Measurements from ENCODE around the gene ADGRV1.

ADGRV1 gene

GRCh38 chr5:90558344-90559192 is at the start of gene ADGRV1:
ADGRV1 (plus strand) TSS chr5:90558797; CDS start chr5:90558896, 99 bp downstream.
- DNase-seq (ENCODE audit: low read depth in 2 of 2) = no peak

GRCh38 chr5:90510438-90510837 is 48.2 kb upstream of the ADGRV1 start:
- no peak for DNase-seq (ENCODE audit: low read depth in 2 of 2)

GRCh38 chr5:90514520-90514919 is 44.1 kb upstream of the ADGRV1 start:
- no peak for DNase-seq (ENCODE audit: low read depth in 2 of 2)

GRCh38 chr5:90518661-90519060 is 39.9 kb upstream of the ADGRV1 start:
- DNase-seq (ENCODE audit: low read depth in 2 of 2) = no peak

- DNase-seq (ENCODE audit: low read depth in 2 of 2) = no peak
Observed at GRCh38 chr5:90519081-90519480, 39.5 kb upstream of the ADGRV1 start.

- DNase-seq (ENCODE audit: low read depth in 2 of 2) = no peak
Observed at GRCh38 chr5:90528601-90529193, 29.9 kb upstream of the ADGRV1 start.

GRCh38 chr5:90529194-90529938 is 29.2 kb upstream of the ADGRV1 start, which contains the start of gene LYSMD3:
LYSMD3 (minus strand) TSS chr5:90529584; CDS start chr5:90525289, 4,295 bp downstream.
- peak; percentile 93 for DNase-seq (ENCODE audit: low read depth in 2 of 2)

- DNase-seq (ENCODE audit: low read depth in 2 of 2) = peak; percentile 27 to 34
Observed at GRCh38 chr5:90529939-90530677, 28.5 kb upstream of the ADGRV1 start.

- DNase-seq (ENCODE audit: low read depth in 2 of 2) = no peak
Observed at GRCh38 chr5:90530736-90531487, 27.7 kb upstream of the ADGRV1 start.

- no peak for DNase-seq (ENCODE audit: low read depth in 2 of 2)
Observed at GRCh38 chr5:90533794-90534193, 24.8 kb upstream of the ADGRV1 start.

GRCh38 chr5:90534922-90535321 is 23.7 kb upstream of the ADGRV1 start:
- no peak for DNase-seq (ENCODE audit: low read depth in 2 of 2)

- no peak for DNase-seq (ENCODE audit: low read depth in 2 of 2)
Observed at GRCh38 chr5:90542827-90543519, 15.6 kb upstream of the ADGRV1 start.

GRCh38 chr5:90545511-90545910 is 13.1 kb upstream of the ADGRV1 start:
- no peak for DNase-seq (ENCODE audit: low read depth in 2 of 2)

GRCh38 chr5:90546216-90546837 is 12.3 kb upstream of the ADGRV1 start:
- no peak for DNase-seq (ENCODE audit: low read depth in 2 of 2)

GRCh38 chr5:90547072-90547536 is 11.5 kb upstream of the ADGRV1 start:
- DNase-seq (ENCODE audit: low read depth in 2 of 2) = no peak

GRCh38 chr5:90548069-90548593 is 10.5 kb upstream of the ADGRV1 start:
- no peak for DNase-seq (ENCODE audit: low read depth in 2 of 2)

- no peak for DNase-seq (ENCODE audit: low read depth in 2 of 2)
Observed at GRCh38 chr5:90549223-90549622, 9.4 kb upstream of the ADGRV1 start.

- no peak for DNase-seq (ENCODE audit: low read depth in 2 of 2)
Observed at GRCh38 chr5:90549729-90550275, 8.8 kb upstream of the ADGRV1 start.

GRCh38 chr5:90550963-90551362 is 7.6 kb upstream of the ADGRV1 start:
- no peak for DNase-seq (ENCODE audit: low read depth in 2 of 2)
